HepG2 (cell line): ENCODE results near the gene GNMT. TPM values are rescaled to one million over a fixed set of nuclear protein-coding genes. Genes with fewer than 3 reads are reported as not detected.

ENCODE experiments used
- ARNTL ChIP-seq: sonication (generic); formaldehyde crosslinking; IDR thresholded peaks from 2 replicates; pipeline ENCODE4 v1.4.0; 2020; ENCODE audit warnings: mild to moderate bottlenecking, missing genetic modification reagents
- BRCA1 ChIP-seq: sonication (generic); formaldehyde crosslinking; IDR thresholded peaks from 2 replicates; pipeline ENCODE4 v1.4.0; 2020; ENCODE audit warnings: missing genetic modification reagents
- CENPX ChIP-seq: sonication (generic); formaldehyde crosslinking; IDR thresholded peaks from 2 replicates; pipeline ENCODE4 v1.9.0; 2021; ENCODE audit warnings: mild to moderate bottlenecking, missing genetic modification reagents, moderate library complexity
- EED ChIP-seq: sonication (generic); formaldehyde crosslinking; IDR thresholded peaks from 2 replicates; pipeline ENCODE4 v1.5.0; 2020; ENCODE audit warnings: mild to moderate bottlenecking, missing genetic modification reagents
- GMEB1 ChIP-seq: sonication (generic); formaldehyde crosslinking; IDR thresholded peaks from 2 replicates; pipeline ENCODE4 v1.5.1; 2020; ENCODE audit warnings: missing genetic modification reagents, mild to moderate bottlenecking, borderline replicate concordance
- GPN1 ChIP-seq: sonication (generic); formaldehyde crosslinking; IDR thresholded peaks from 2 replicates; pipeline ENCODE4 v1.5.1; 2020; ENCODE audit warnings: missing genetic modification reagents, borderline replicate concordance
- HDAC2 ChIP-seq: sonication (generic); formaldehyde crosslinking; IDR thresholded peaks from 2 replicates; pipeline ENCODE4 v1.4.0; 2020; ENCODE audit warnings: missing genetic modification reagents
- IRF9 ChIP-seq: sonication (generic); formaldehyde crosslinking; IDR thresholded peaks from 2 replicates; pipeline ENCODE4 v1.8.0; 2022; ENCODE audit warnings: missing genetic modification reagents, mild to moderate bottlenecking, borderline replicate concordance
- JARID2 ChIP-seq: sonication (generic); formaldehyde crosslinking; IDR thresholded peaks from 2 replicates; pipeline ENCODE4 v1.8.1; 2023; ENCODE audit warnings: missing genetic modification reagents, inconsistent platforms; ENCODE audit not compliant: insufficient replicate concordance
- KAT2B ChIP-seq: fragments of 150-350 bp; IDR thresholded peaks from 2 replicates; pipeline ENCODE4 v1.6.1; 2014; ENCODE audit warnings: low read depth, low read length, borderline replicate concordance
- MXD4 ChIP-seq: IDR thresholded peaks from 2 replicates; pipeline ENCODE4 v1.6.1; 2016; ENCODE audit warnings: mild to moderate bottlenecking, missing biosample characterization, missing genetic modification reagents
- PBX2 ChIP-seq: IDR thresholded peaks from 2 replicates; pipeline ENCODE4 v1.6.1; 2016; ENCODE audit warnings: control low read depth
- SP1 ChIP-seq, 2 experiments: fragments of 450-650 bp in 1 of 2; sonication (generic) in 1 of 2; formaldehyde crosslinking in 1 of 2; IDR thresholded peaks; 2 replicates each; pipeline versions ENCODE4 v1.4.0 to v1.6.1; 2016 to 2020; ENCODE audit warnings: missing genetic modification reagents in 1 of 2
- ZBTB7A ChIP-seq: sonication (generic); formaldehyde crosslinking; IDR thresholded peaks from 2 replicates; pipeline ENCODE4 v1.8.0; 2022; ENCODE audit warnings: mild to moderate bottlenecking, missing genetic modification reagents
- ZC3H4 ChIP-seq: sonication (generic); formaldehyde crosslinking; IDR thresholded peaks from 2 replicates; pipeline ENCODE4 v1.4.0; 2020; ENCODE audit warnings: missing genetic modification reagents, borderline replicate concordance
- ZMAT3 ChIP-seq: sonication (generic); formaldehyde crosslinking; conservative IDR thresholded peaks from 2 replicates; pipeline ENCODE4 v1.7.0; 2021; ENCODE audit warnings: missing genetic modification reagents
- ZNF343 ChIP-seq: sonication (generic); formaldehyde crosslinking; IDR thresholded peaks from 2 replicates; pipeline ENCODE4 v1.4.0; 2020; ENCODE audit warnings: mild to moderate bottlenecking, missing genetic modification reagents
- ZNF382 ChIP-seq: sonication (generic); formaldehyde crosslinking; IDR thresholded peaks from 2 replicates; pipeline ENCODE4 v1.5.0; 2020; ENCODE audit warnings: missing genetic modification reagents, mild to moderate bottlenecking, borderline replicate concordance
- ZNF772 ChIP-seq: sonication (generic); formaldehyde crosslinking; IDR thresholded peaks from 2 replicates; pipeline ENCODE4 v1.5.0; 2020; ENCODE audit warnings: mild to moderate bottlenecking, missing genetic modification reagents
- ZNF883 ChIP-seq: sonication (generic); formaldehyde crosslinking; IDR thresholded peaks from 2 replicates; pipeline ENCODE4 v1.5.1; 2020; ENCODE audit warnings: mild to moderate bottlenecking, missing genetic modification reagents; ENCODE audit errors: not compliant biosample characterization
- ZSCAN21 ChIP-seq: sonication (generic); formaldehyde crosslinking; IDR thresholded peaks from 2 replicates; pipeline ENCODE4 v1.8.0; 2022; ENCODE audit warnings: mild to moderate bottlenecking, missing genetic modification reagents, moderate library complexity, borderline replicate concordance
- ZSCAN31 ChIP-seq: sonication (generic); formaldehyde crosslinking; IDR thresholded peaks from 2 replicates; pipeline ENCODE4 v1.5.0; 2020; ENCODE audit warnings: low read depth, mild to moderate bottlenecking, missing genetic modification reagents
- polyA plus RNA-seq, 8 experiments: library from polyadenylated mRNA; depleted of rRNA in 3 of 8; stranded (reverse) in 7 of 8; unstranded in 1 of 8; fragments of >200 nt; fragmentation: Illumina TruSeq in 4 of 8; extraction: Trizol in 4 of 8; gene quantifications; 2 replicates each; pipeline versions ENCODE4 v1.2.1 to v1.2.3, GENCODE V29; 2011 to 2016; ENCODE audit warnings: low read depth in 4 of 8, missing spikeins in 1 of 8, mixed read lengths in 1 of 8; ENCODE audit not compliant: insufficient read depth in 1 of 8
- total RNA-seq, 5 experiments: library from RNA; depleted of rRNA; stranded (reverse); fragments of >200 nt; fragmentation: Illumina TruSeq; extraction: Trizol; gene quantifications; 2 replicates each; pipeline ENCODE4 v1.2.3, GENCODE V29; 2016; ENCODE audit warnings: low read depth in 1 of 5
- TF ChIP-seq, protein P1 (sequence below): sonication (generic); formaldehyde crosslinking; IDR thresholded peaks from 2 replicates; pipeline ENCODE4 v1.5.1; 2020; ENCODE audit warnings: missing genetic modification reagents, mild to moderate bottlenecking, borderline replicate concordance
- TF ChIP-seq, protein P2 (sequence below): sonication (generic); formaldehyde crosslinking; IDR thresholded peaks from 2 replicates; pipeline ENCODE4 v1.5.0; 2020; ENCODE audit warnings: mild to moderate bottlenecking, missing genetic modification reagents

GNMT gene
- total and polyA plus RNA-seq, 2 of the 13 experiments (the other 11 are each of a cell fraction or from before 2014, with no cell fraction given) = 2.8 to 7.0 TPM

- TF ChIP-seq IRF9 (no peak), EED (CRISPR knock-in tag) (no peak), ZNF343 (CRISPR knock-in tag) (no peak), ZMAT3 (no peak), HDAC2 (no peak; the same call in 1 of the 2 replicates), ZC3H4 (no peak), GPN1 (CRISPR knock-in tag) (no peak), JARID2 (CRISPR knock-in tag) (no peak), GMEB1 (no peak), MXD4 (CRISPR knock-in tag) (no peak), ZNF772 (CRISPR knock-in tag) (no peak), PBX2 (CRISPR knock-in tag) (no peak), BRCA1 (CRISPR knock-in tag) (no peak), ARNTL (CRISPR knock-in tag) (0 out of 2 replicates have a peak, but pooled peaks have one; percentile 38), ZSCAN21 (CRISPR knock-in tag) (no peak), ZSCAN31 (CRISPR knock-in tag) (no peak), CENPX (CRISPR knock-in tag) (no peak), ZNF382 (CRISPR knock-in tag) (no peak), KAT2B (no peak), ZNF883 (CRISPR knock-in tag) (no peak), ZBTB7A (CRISPR knock-in tag) (no peak), SP1 (IDR thresholded peaks at IDR 0.05) (no peak), SP1 (CRISPR knock-in tag; IDR thresholded peaks at IDR 0.05) (no peak)
- TF ChIP-seq, protein P1, sequence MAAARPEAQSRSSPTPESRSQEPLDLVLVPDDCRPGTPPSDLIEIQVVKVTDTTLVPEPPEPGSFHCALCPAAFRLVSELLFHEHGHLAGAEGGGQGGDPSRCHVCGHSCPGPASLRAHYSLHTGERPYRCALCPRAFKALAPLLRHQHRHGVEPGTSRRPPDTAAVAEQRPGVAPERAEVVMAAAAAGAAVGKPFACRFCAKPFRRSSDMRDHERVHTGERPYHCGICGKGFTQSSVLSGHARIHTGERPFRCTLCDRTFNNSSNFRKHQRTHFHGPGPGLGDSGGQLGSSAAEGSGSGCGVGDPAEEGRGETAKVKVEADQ (CRISPR knock-in tag) = no peak
- TF ChIP-seq, protein P2, sequence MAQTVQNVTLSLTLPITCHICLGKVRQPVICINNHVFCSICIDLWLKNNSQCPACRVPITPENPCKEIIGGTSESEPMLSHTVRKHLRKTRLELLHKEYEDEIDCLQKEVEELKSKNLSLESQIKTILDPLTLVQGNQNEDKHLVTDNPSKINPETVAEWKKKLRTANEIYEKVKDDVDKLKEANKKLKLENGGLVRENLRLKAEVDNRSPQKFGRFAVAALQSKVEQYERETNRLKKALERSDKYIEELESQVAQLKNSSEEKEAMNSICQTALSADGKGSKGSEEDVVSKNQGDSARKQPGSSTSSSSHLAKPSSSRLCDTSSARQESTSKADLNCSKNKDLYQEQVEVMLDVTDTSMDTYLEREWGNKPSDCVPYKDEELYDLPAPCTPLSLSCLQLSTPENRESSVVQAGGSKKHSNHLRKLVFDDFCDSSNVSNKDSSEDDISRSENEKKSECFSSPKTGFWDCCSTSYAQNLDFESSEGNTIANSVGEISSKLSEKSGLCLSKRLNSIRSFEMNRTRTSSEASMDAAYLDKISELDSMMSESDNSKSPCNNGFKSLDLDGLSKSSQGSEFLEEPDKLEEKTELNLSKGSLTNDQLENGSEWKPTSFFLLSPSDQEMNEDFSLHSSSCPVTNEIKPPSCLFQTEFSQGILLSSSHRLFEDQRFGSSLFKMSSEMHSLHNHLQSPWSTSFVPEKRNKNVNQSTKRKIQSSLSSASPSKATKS (CRISPR knock-in tag) = no peak
Measured at GRCh38 chr6:42984924-42985475, 24.4 kb downstream of the GNMT start (continued).
